Ovary (tissue), 9 donors: ENCODE measurements around the gene CAB39. TPM values are rescaled to one million over a fixed set of nuclear protein-coding genes. Genes with fewer than 3 reads are reported as not detected.

ENCODE experiments used
- DNase-seq, 5 donors: peaks; one replicate each; pipeline ENCODE4 v3.0.0-alpha.2; 2019 to 2020
- H3K27ac ChIP-seq, 2 donors: fragments of 200-600 bp; one replicate each; pipeline versions ENCODE4 v1.5.1 to v1.8.0; 2019 to 2022
- H3K27me3 ChIP-seq: fragments of 200-600 bp; one replicate; pipeline ENCODE4 v1.8.0; 2022
- H3K36me3 ChIP-seq: fragments of 200-600 bp; sonication (generic); one replicate; pipeline ENCODE4 v1.5.1; 2019
- H3K4me1 ChIP-seq: one replicate; pipeline ENCODE4 v1.8.1; 2013; ENCODE audit warnings: mild to moderate bottlenecking, moderate library complexity; ENCODE audit not compliant: insufficient read depth
- H3K4me3 ChIP-seq: fragments of 200-600 bp; sonication (generic); one replicate; pipeline ENCODE4 v1.5.1; 2017
- H3K9me3 ChIP-seq, 2 donors: fragments of 200-600 bp in 1 of 2; sonication (generic) in 1 of 2; one replicate each; pipeline versions ENCODE4 v1.5.1 to v1.8.1; 2013 to 2019; ENCODE audit warnings: mild to moderate bottlenecking in 1 of 2, moderate library complexity in 1 of 2
- CTCF ChIP-seq, 3 donors: fragments of 450-650 bp in 2 of 3; fragments of 200-600 bp in 1 of 3; IDR thresholded peaks; one replicate each; pipeline versions ENCODE4 v1.5.1 to v1.8.0; 2016 to 2022; ENCODE audit warnings: antibody characterized with exemption in 3 of 3, mild to moderate bottlenecking in 1 of 3
- EP300 ChIP-seq: sonication (generic); formaldehyde crosslinking; IDR thresholded peaks from one replicate; pipeline ENCODE4 v1.6.1; 2017; ENCODE audit warnings: antibody characterized with exemption
- POLR2A ChIP-seq: fragments of 450-650 bp; IDR thresholded peaks from one replicate; pipeline ENCODE4 v1.6.1; 2017; ENCODE audit warnings: antibody characterized with exemption, mild to moderate bottlenecking, moderate library complexity
- WGBS, 3 donors: extraction: QIAGEN DNeasy Blood & Tissue Kit in 1 of 3; methylation state at CpG; one replicate each; pipeline versions ENCODE4 v1.1.5 to v1.1.7; 2013 to 2017; 5-methylcytosine and 5-hydroxymethylcytosine counted together
- intact Hi-C, 4 donors: fragments of 100-400 bp; cut with DNase I; formaldehyde crosslinking; loops; one replicate each; pipeline versions ENCODE4 v1.11.0 to v1.15.1; 2022 to 2023
- polyA plus RNA-seq, 2 donors: library from polyadenylated mRNA; stranded (reverse); fragments of 200-250 nt in 1 of 2; fragments of 350-450 nt in 1 of 2; fragmentation: Illumina TruSeq in 1 of 2; extraction: RNeasy Lipid Tissue Mini Kit (QIAGEN cat#74804) in 1 of 2; gene quantifications; one replicate each; pipeline ENCODE4 v1.2.3, GENCODE V29; 2013 to 2014
- total RNA-seq, 7 donors: library from RNA; depleted of rRNA in 2 of 7; stranded (reverse); fragments of >200 nt in 2 of 7; fragmentation: NEBNext Ultra II Directional in 3 of 7; extraction: Animal tissue kit (Norgen Biotek cat#: 25700) in 3 of 7; gene quantifications; one replicate each; pipeline versions ENCODE4 v1.1.0 to v1.2.4, GENCODE V29; 2016 to 2023
- donor health status: DM: no; HTN: no; CAD: no; lungs with moderate emphysema.
- donor health status: DM: no; HTN: no; CAD: no.
- donor health status: Bipolar disorder and iron deficiency.
- donor health status: DM: yes; HTN: yes; CAD: no.
- donor health status: DM: no; HTN: no; CAD: no.
- donor health status: DM: yes; HTN: yes; CAD: no.

Gene CAB39
- total and polyA plus RNA-seq, 9 donors = 24.8 to 64.4 (median 50.4) TPM

- Histone ChIP-seq H3K4me1 (peaks cover 7% of the 10 kb centered on the region), H3K9me3 (no peaks in the 10 kb centered on the region), H3K27ac (no peak overlapping the region), H3K27me3 (no peaks in the 10 kb centered on the region), H3K36me3 (no peaks in the 10 kb centered on the region), H3K4me3 (peak overlapping the region; percentile 67)
- TF ChIP-seq CTCF (IDR thresholded peaks at IDR 0.05) (no peak), EP300 (no peak), POLR2A (no peak)
- no peak for DNase-seq
- WGBS, 3 donors = 1 to 2% (median 1%) methylated on average over 24 of the region's 24 CpGs
- intact Hi-C loops = no loop called here
Observed at GRCh38 chr2:230865307-230865765, 152.7 kb downstream of the CAB39 start.

- H3K4me3 ChIP-seq = peak overlapping the region; percentile 67
- H3K27me3 ChIP-seq = no peaks in the 10 kb centered on the region
- intact Hi-C loops = no loop called here
- DNase-seq = peak in 2 of 5 donors; percentile 53 to 62
- H3K36me3 ChIP-seq = no peaks in the 10 kb centered on the region
- TF ChIP-seq EP300 = no peak
- no peak for TF ChIP-seq POLR2A
- no peak for TF ChIP-seq CTCF (IDR thresholded peaks at IDR 0.05)
- 9 to 11% (median 10%) methylated on average over 35 of the region's 35 CpGs for WGBS, 3 donors
- H3K9me3 ChIP-seq = no peaks in the 10 kb centered on the region
- peak overlapping the region in 1 of 2 donors; percentile 28 for H3K27ac ChIP-seq
- H3K4me1 ChIP-seq = peaks cover 7% of the 10 kb centered on the region
Observed at GRCh38 chr2:230865766-230866755, 153.4 kb downstream of the CAB39 start.

- Histone ChIP-seq H3K9me3 (no peaks in the 10 kb centered on the region), H3K4me3 (no peak overlapping the region), H3K36me3 (no peaks in the 10 kb centered on the region), H3K4me1 (peaks cover 7% of the 10 kb centered on the region), H3K27me3 (no peaks in the 10 kb centered on the region), H3K27ac (no peak overlapping the region)
- TF ChIP-seq EP300 (no peak), CTCF (IDR thresholded peaks at IDR 0.05) (no peak), POLR2A (no peak)
- DNase-seq = peak in 4 of 5 donors; percentile 39 to 59 (median 56)
- intact Hi-C loops = no loop called here
- WGBS, 3 donors = 8 to 20% (median 16%) methylated on average over 13 of the region's 13 CpGs
Observed at GRCh38 chr2:230866756-230867523, 154.3 kb downstream of the CAB39 start.

- WGBS, 3 donors = 62 to 72% (median 71%) methylated on average over 15 of the region's 15 CpGs
- Histone ChIP-seq H3K4me1 (peaks cover 7% of the 10 kb centered on the region), H3K36me3 (no peaks in the 10 kb centered on the region), H3K27me3 (no peaks in the 10 kb centered on the region), H3K27ac (no peak overlapping the region), H3K9me3 (no peaks in the 10 kb centered on the region), H3K4me3 (no peak overlapping the region)
- intact Hi-C loops = no loop called here
- TF ChIP-seq EP300 (no peak), POLR2A (no peak), CTCF (IDR thresholded peaks at IDR 0.05) (no peak)
- DNase-seq = no peak
Observed at GRCh38 chr2:230868161-230868946, 155.7 kb downstream of the CAB39 start.
